Lower leg skin (tissue), 4 donors: ENCODE results near the gene CCDC40. TPM values are rescaled to one million over a fixed set of nuclear protein-coding genes. Genes with fewer than 3 reads are reported as not detected.

Experiments used
- DNase-seq, 2 donors: peaks; one replicate each; pipeline ENCODE4 v3.0.0-alpha.2; 2019; ENCODE audit warnings: low spot score in 2 of 2
- H3K4me3 ChIP-seq: fragments of 200-600 bp; sonication (generic); 2 replicates; pipeline ENCODE4 v1.5.1; 2017; ENCODE audit warnings: mild to moderate bottlenecking, low read depth; ENCODE audit not compliant: poor library complexity, severe bottlenecking
- POLR2A ChIP-seq, 2 donors: fragments of 450-650 bp; IDR thresholded peaks; one replicate each; pipeline ENCODE4 v1.6.1; 2016 to 2017; ENCODE audit warnings: antibody characterized with exemption in 2 of 2, mild to moderate bottlenecking in 1 of 2, moderate library complexity in 1 of 2
- WGBS, 2 donors: methylation state at CpG; one replicate each; pipeline ENCODE4 v1.1.5; 2018; 5-methylcytosine and 5-hydroxymethylcytosine counted together
- intact Hi-C: fragments of 100-400 bp; cut with DNase I; formaldehyde crosslinking; loops from one replicate; pipeline ENCODE4 v1.15.0; 2023; ENCODE audit warnings: low total_unique reads
- total RNA-seq, 4 donors: library from RNA; depleted of rRNA; stranded (reverse); fragments of >200 nt; gene quantifications; one replicate each; pipeline ENCODE4 v1.1.0, GENCODE V29; 2016
- TF ChIP-seq, protein P1 (sequence below), 3 donors: fragments of 450-650 bp; IDR thresholded peaks; one replicate each; pipeline ENCODE4 v1.5.1; 2016; ENCODE audit warnings: antibody characterized with exemption in 3 of 3, mild to moderate bottlenecking in 3 of 3, moderate library complexity in 2 of 3

Gene CCDC40
- total RNA-seq, 4 donors from 2014 or later: 1.2 to 5.8 (median 2.1) TPM

DNA sequence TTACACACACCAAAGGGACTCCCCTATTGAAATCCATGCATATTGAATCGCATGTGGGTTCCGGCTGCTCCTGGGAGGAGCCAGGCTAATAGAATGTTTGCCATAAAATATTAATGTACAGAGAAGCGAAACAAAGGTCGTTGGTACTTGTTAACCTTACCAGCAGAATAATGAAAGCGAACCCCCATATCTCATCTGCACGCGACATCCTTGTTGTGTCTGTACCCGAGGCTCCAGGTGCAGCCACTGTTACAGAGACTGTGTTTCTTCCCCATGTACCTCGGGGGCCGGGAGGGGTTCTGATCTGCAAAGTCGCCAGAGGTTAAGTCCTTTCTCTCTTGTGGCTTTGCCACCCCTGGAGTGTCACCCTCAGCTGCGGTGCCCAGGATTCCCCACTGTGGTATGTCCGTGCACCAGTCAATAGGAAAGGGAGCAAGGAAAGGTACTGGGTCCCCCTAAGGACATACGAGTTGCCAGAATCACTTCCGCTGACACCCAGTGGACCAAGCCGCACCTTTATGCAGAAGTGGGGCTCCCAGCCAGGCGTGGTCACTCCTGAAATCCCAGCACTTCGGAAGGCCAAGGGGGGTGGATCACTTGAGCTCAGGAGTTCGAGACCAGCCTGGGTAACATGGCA is 67.1 kb downstream of the CCDC40 start:
- 86% methylated on average over 17 to 19 of the region's 19 CpGs for WGBS, 2 donors
- DNase-seq: peak in 1 of 2 donors; percentile 78
- H3K4me3 ChIP-seq: no peak overlapping the region
- intact Hi-C loops: no loop called here
- TF ChIP-seq, protein P1, sequence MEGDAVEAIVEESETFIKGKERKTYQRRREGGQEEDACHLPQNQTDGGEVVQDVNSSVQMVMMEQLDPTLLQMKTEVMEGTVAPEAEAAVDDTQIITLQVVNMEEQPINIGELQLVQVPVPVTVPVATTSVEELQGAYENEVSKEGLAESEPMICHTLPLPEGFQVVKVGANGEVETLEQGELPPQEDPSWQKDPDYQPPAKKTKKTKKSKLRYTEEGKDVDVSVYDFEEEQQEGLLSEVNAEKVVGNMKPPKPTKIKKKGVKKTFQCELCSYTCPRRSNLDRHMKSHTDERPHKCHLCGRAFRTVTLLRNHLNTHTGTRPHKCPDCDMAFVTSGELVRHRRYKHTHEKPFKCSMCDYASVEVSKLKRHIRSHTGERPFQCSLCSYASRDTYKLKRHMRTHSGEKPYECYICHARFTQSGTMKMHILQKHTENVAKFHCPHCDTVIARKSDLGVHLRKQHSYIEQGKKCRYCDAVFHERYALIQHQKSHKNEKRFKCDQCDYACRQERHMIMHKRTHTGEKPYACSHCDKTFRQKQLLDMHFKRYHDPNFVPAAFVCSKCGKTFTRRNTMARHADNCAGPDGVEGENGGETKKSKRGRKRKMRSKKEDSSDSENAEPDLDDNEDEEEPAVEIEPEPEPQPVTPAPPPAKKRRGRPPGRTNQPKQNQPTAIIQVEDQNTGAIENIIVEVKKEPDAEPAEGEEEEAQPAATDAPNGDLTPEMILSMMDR (IDR thresholded peaks at IDR 0.05): no peak

DNA sequence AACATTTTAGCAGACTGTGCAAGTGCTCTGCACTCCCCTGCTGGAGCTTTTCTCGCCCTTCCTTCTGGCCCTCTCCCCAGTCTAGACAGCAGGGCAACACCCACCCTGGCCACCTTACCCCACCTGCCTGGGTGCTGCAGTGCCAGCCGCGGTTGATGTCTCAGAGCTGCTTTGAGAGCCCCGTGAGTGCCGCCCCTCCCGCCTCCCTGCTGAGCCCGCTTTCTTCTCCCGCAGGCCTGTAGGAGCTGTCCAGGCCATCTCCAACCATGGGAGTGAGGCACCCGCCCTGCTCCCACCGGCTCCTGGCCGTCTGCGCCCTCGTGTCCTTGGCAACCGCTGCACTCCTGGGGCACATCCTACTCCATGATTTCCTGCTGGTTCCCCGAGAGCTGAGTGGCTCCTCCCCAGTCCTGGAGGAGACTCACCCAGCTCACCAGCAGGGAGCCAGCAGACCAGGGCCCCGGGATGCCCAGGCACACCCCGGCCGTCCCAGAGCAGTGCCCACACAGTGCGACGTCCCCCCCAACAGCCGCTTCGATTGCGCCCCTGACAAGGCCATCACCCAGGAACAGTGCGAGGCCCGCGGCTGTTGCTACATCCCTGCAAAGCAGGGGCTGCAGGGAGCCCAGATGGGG is 68.0 kb downstream of the CCDC40 start:
- no peak overlapping the region for H3K4me3 ChIP-seq
- intact Hi-C loops: no loop called here
- WGBS, 2 donors: 51 to 65% methylated on average over 20 to 26 of the region's 26 CpGs
- DNase-seq: no peak
- TF ChIP-seq, protein P1 (IDR thresholded peaks at IDR 0.05): no peak
- TF ChIP-seq POLR2A (IDR thresholded peaks at IDR 0.05): no peak

DNA sequence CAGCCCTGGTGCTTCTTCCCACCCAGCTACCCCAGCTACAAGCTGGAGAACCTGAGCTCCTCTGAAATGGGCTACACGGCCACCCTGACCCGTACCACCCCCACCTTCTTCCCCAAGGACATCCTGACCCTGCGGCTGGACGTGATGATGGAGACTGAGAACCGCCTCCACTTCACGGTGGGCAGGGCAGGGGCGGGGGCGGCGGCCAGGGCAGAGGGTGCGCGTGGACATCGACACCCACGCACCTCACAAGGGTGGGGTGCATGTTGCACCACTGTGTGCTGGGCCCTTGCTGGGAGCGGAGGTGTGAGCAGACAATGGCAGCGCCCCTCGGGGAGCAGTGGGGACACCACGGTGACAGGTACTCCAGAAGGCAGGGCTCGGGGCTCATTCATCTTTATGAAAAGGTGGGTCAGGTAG is 68.5 kb downstream of the CCDC40 start:
- TF ChIP-seq, protein P1 (IDR thresholded peaks at IDR 0.05): no peak
- TF ChIP-seq POLR2A (IDR thresholded peaks at IDR 0.05): no peak
- no peak overlapping the region for H3K4me3 ChIP-seq
- no peak for DNase-seq
- 83 to 90% methylated on average over 18 of the region's 18 CpGs for WGBS, 2 donors
- intact Hi-C loops: no loop called here

DNA sequence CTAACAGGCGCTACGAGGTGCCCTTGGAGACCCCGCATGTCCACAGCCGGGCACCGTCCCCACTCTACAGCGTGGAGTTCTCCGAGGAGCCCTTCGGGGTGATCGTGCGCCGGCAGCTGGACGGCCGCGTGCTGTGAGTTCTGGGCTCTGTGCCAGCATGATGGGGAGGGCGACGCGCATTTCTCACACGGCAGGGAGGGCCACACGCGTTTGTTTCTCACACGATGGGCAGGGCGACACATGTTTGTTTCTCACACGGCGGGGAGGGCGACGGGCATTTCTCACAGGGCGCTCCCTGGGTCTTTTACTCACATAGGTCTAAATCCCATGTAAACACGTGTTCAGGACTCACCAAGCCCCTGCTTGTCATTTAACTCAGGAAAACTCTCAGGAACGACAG is 69.3 kb downstream of the CCDC40 start:
- H3K4me3 ChIP-seq: no peak overlapping the region
- TF ChIP-seq POLR2A (IDR thresholded peaks at IDR 0.05): no peak
- TF ChIP-seq, protein P1 (IDR thresholded peaks at IDR 0.05): no peak
- WGBS, 2 donors: 43 to 55% methylated on average over 19 to 29 of the region's 29 CpGs
- intact Hi-C loops: no loop called here
- peak in 1 of 2 donors; percentile 91 for DNase-seq

DNA sequence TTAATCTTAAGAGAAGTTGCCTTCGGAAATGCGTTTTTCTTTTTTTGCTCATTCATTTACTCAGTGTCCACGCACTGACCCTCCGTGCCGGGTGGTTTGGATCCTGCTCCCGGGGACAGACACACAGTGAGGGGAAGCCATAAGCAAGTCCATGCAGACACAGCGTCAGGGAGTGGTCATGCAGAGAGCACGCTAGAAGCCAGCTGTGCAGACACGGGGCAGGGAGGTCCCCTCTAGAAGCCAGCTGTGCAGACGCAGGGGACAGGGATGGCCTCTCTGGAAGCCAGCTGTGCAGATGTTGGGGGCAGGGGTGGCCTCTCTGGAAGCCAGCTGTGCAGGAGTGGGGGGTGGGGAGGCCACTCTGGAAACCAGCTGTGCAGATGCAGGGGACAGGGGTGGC is 69.7 kb downstream of the CCDC40 start:
- intact Hi-C loops: no loop called here
- peak in 1 of 2 donors; percentile 77 for DNase-seq
- 55 to 58% methylated on average over 10 of the region's 10 CpGs for WGBS, 2 donors
- TF ChIP-seq POLR2A (IDR thresholded peaks at IDR 0.05): no peak
- TF ChIP-seq, protein P1 (IDR thresholded peaks at IDR 0.05): no peak
- no peak overlapping the region for H3K4me3 ChIP-seq
